Pancreas (tissue), 10 donors: Measurements from ENCODE around the gene PPP1R1A. TPM values are rescaled to one million over a fixed set of nuclear protein-coding genes. Genes with fewer than 3 reads are reported as not detected.
A peak's percentile ranks its signal among the peaks of the same experiment; 100 is the strongest.

ENCODE experiments used
- ATAC-seq, 4 donors: fragments of 200-7000 bp; cut with Tn5 transposase; one replicate each; pipeline versions ENCODE4 v1.8.0 to v1.9.1; 2020; ENCODE audit warnings: mild to moderate bottlenecking in 4 of 4, moderate library complexity in 4 of 4
- DNase-seq, 6 donors: peaks; one replicate each; pipeline ENCODE4 v3.0.0-alpha.2; 2020
- FAIRE-seq: peaks from 2 replicates; lab custom pipeline; 2012; peaks lifted over from hg19 to GRCh38; lab: Jason Lieb, UNC
- H3K27ac ChIP-seq, 4 donors: fragments of 200-600 bp; sonication (generic); 1 replicate in 3 of 4; 2 replicates in 1 of 4; pipeline versions ENCODE4 v1.5.0 to v1.8.0; 2020
- H3K27me3 ChIP-seq, 4 donors: fragments of 200-600 bp; one replicate each; pipeline ENCODE4 v1.8.0; 2021
- H3K36me3 ChIP-seq, 3 donors: fragments of 200-600 bp; sonication (generic) in 1 of 3; one replicate each; pipeline versions ENCODE4 v1.5.0 to v1.8.0; 2020 to 2021
- H3K4me1 ChIP-seq, 3 donors: fragments of 200-600 bp; one replicate each; pipeline ENCODE4 v1.8.0; 2021
- H3K4me3 ChIP-seq, 4 donors: fragments of 200-600 bp; sonication (generic) in 2 of 4; one replicate each; pipeline versions ENCODE4 v1.5.0 to v1.8.0; 2020 to 2021
- H3K9me3 ChIP-seq, 4 donors: fragments of 200-600 bp; one replicate each; pipeline ENCODE4 v1.8.0; 2021
- CTCF ChIP-seq, 4 donors: fragments of 200-600 bp; sonication (generic) in 3 of 4; IDR thresholded peaks; one replicate each; pipeline versions ENCODE4 v1.5.0 to v1.8.0; 2021; ENCODE audit warnings: antibody characterized with exemption in 4 of 4
- WGBS, 2 donors: extraction: QIAGEN DNeasy Blood & Tissue Kit; methylation state at CpG; one replicate each; pipeline ENCODE4 v1.1.7; 2013; 5-methylcytosine and 5-hydroxymethylcytosine counted together
- intact Hi-C, 3 donors: fragments of 100-400 bp; cut with DNase I; formaldehyde crosslinking; loops; one replicate each; pipeline versions ENCODE4 v1.11.1 to v1.14.2; 2022
- polyA plus RNA-seq, 2 donors: library from polyadenylated mRNA; stranded (reverse); fragments of 200-250 nt; gene quantifications; one replicate each; pipeline ENCODE4 v1.2.3, GENCODE V29; 2013
- total RNA-seq, 6 donors: library from RNA; stranded (reverse); fragmentation: NEBNext Ultra II Directional in 4 of 6; extraction: Animal tissue kit (Norgen Biotek cat#: 25700) in 4 of 6; gene quantifications; one replicate each; pipeline versions ENCODE4 v1.2.1 to v1.2.4, GENCODE V29; 2021 to 2023
- donor health status: healthy with polysubstance abuse.
- donor health status: DM: no; HTN: no; CAD: no; lungs with moderate emphysema.
- donor health status: DM: no; HTN: no; CAD: no.
- donor health status: control.
- donor health status: control.
- donor health status: Bipolar disorder and iron deficiency.
- donor health status: DM: yes; HTN: yes; CAD: no.
- donor health status: DM: no; HTN: no; CAD: no.
- donor health status: DM: no; HTN: no; CAD: no.
- donor health status: DM: yes; HTN: yes; CAD: no.

The PPP1R1A gene
- total and polyA plus RNA-seq, 8 donors, result 1.1 to 127 (median 8.1) TPM

DNA sequence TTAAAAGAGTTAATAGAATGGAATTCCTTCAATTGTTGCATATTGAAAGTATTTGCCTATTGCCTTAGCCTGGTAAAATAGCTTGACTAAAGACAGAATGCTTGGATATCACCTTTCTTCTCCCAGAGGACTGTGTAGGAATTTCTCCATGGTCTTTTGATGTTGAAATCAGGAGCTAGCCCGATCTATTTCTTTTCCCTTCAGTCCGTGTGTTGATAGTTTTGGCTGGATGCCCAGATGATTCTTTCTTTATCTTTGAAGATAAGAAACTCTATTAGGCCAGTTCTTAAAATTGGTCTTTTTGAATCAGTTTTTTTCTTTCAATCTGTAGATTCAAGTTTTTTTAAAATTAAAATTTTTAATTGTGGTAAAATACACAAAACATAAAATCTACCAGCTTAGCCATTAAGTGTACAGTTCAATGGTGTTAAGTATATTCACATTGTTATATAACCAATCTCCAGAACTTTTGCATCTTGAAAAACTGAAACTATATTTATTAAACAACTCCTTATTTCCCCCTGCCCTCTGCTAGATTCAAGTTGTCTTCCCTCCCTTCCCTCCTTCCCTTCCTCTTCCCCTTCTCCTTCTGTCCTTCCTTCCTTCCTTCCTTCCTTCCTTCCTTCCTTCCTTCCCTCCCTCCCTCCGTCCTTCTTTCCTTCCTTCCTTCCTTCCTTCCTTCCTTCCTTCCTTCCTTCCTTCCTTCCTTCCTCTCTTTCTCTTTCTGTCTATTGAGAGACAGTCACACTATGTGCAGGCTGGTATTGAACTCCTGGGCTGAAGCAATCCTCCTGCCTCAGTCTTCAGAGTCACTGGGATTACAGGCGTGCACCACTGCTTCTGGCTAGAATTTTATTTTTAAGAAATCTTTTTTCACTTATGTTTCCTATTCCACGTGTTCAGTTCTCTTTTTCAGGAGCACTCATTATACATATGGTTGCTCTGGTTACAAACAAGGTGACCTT is 36.1 kb upstream of the PPP1R1A start:
- Histone ChIP-seq H3K9me3 (no peaks in the 10 kb centered on the region), H3K27ac (no peak overlapping the region), H3K27me3 (peaks cover 0 to 8% (median 0%) of the 10 kb centered on the region in 4 donors), H3K36me3 (no peaks in the 10 kb centered on the region), H3K4me1 (no peaks in the 10 kb centered on the region), H3K4me3 (no peak overlapping the region)
- FAIRE-seq (no peak), ATAC-seq (no peak), DNase-seq (no peak)
- WGBS, 2 donors, result 37 to 39% methylated on average over 5 of the region's 5 CpGs
- no peak for TF ChIP-seq CTCF (IDR thresholded peaks at IDR 0.05)
- intact Hi-C loops, result no loop called here

DNA sequence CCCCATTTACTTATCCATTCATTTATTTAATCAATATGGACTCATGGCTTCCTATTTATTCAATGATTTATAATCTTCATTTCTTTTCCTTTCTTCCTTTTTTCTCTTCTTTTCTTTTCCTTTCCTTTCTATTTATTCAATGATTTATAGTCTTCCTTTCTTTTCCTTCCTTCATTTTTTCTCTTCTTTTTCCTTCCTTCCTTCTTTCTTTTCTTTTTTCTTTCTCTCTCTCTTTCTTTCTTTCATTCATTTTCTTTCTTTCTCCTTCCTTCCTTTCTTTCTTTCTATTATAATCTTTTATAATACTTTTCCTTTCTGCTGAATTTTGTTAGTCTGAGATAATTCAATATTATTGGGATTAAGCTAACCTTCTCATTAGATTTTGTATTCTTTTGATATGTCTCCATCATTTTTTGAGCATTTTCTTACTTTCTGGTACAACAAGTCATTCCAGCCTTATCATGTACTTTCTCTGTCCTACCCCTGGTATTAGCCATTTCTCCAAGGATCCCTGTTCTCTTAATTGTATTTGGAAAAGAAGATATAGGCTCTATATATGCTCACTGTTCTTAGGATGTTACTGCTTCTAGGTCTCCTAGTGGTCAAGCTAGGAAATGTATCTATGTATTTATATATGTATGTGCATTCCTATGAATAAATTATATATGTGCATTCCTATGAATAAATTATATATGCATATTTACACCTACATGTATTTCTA is 34.2 kb upstream of the PPP1R1A start:
- H3K27ac ChIP-seq, result no peak overlapping the region
- H3K4me3 ChIP-seq, result no peak overlapping the region
- ATAC-seq (no peak), FAIRE-seq (no peak), DNase-seq (no peak)
- peaks cover 0 to 8% (median 0%) of the 10 kb centered on the region in 4 donors for H3K27me3 ChIP-seq
- H3K4me1 ChIP-seq, result no peaks in the 10 kb centered on the region
- intact Hi-C loops, result no loop called here
- peak in 1 of 4 donors; percentile 13 for TF ChIP-seq CTCF (IDR thresholded peaks at IDR 0.05)
- no peaks in the 10 kb centered on the region for H3K9me3 ChIP-seq
- H3K36me3 ChIP-seq, result no peaks in the 10 kb centered on the region

DNA sequence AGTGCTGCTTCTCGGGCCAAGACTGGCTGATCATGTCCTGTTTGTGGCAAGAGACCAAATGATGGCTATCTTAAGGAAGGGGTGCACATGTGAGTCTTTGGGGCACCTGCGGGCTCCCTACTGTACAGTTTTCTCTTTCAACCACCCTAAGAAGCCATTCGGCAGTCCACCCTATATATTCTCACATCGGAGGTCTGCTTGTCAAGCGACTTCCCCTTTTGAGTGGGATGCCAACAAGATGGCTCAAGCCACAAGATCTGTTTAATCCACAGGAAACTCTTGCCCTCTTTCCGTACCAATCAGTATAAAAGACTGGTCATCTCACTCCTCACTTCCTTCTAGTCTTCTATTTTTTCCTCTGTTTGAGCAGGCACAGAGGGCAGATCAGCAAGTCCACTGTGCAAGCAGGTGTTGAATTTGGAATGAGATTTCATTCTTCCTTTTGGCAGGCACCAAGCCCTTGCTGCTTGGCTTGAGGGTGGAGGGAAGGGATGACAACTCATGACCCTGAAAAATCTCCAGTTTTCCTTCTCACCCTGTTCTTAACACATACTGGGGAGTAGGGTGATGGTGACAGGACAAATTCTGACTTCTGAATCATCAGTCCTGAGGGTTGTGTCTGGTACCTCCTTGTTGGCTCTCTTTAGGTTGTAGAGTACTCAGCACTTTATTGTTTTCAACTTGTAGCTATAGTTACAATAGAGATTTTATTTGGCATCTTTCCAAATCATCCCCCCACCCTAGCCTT is 28.6 kb upstream of the PPP1R1A start:
- no peak for ATAC-seq
- Histone ChIP-seq H3K4me1 (no peaks in the 10 kb centered on the region), H3K27me3 (peaks cover 0 to 8% (median 0%) of the 10 kb centered on the region in 4 donors), H3K36me3 (no peaks in the 10 kb centered on the region), H3K27ac (no peak overlapping the region), H3K9me3 (no peaks in the 10 kb centered on the region), H3K4me3 (no peak overlapping the region)
- DNase-seq, result no peak
- FAIRE-seq, result no peak
- intact Hi-C loops, result no loop called here
- no peak for TF ChIP-seq CTCF (IDR thresholded peaks at IDR 0.05)
- WGBS, 2 donors, result 53 to 67% methylated on average over 6 of the region's 6 CpGs

GRCh38 chr12:54612225-54612750 is 23.8 kb upstream of the PPP1R1A start:
- H3K27ac ChIP-seq, result no peak overlapping the region
- H3K9me3 ChIP-seq, result no peaks in the 10 kb centered on the region
- intact Hi-C loops, result no loop called here
- no peak for TF ChIP-seq CTCF (IDR thresholded peaks at IDR 0.05)
- 44 to 52% methylated on average over 1 of the region's 1 CpG for WGBS, 2 donors
- ATAC-seq (no peak), DNase-seq (no peak), FAIRE-seq (no peak)
- H3K36me3 ChIP-seq, result no peaks in the 10 kb centered on the region
- H3K4me3 ChIP-seq, result no peak overlapping the region
- no peaks in the 10 kb centered on the region for H3K27me3 ChIP-seq
- H3K4me1 ChIP-seq, result no peaks in the 10 kb centered on the region
